H7 (cell line): ENCODE results near the gene STX8. TPM values are rescaled to one million over a fixed set of nuclear protein-coding genes. Genes with fewer than 3 reads are reported as not detected.

ENCODE experiments used
- DNase-seq: peaks from one replicate; pipeline ENCODE4 v3.0.0; 2012
- H3K27me3 ChIP-seq: 2 replicates; pipeline ENCODE4 v1.6.0; 2011; ENCODE audit warnings: mild to moderate bottlenecking, low read length; ENCODE audit not compliant: control insufficient read depth, insufficient read depth
- H3K36me3 ChIP-seq: replicated peaks from 2 replicates; pipeline ENCODE4 v1.5.1; 2011; ENCODE audit warnings: low read length; ENCODE audit not compliant: control insufficient read depth, insufficient read depth
- H3K4me3 ChIP-seq: 2 replicates; pipeline ENCODE4 v1.5.1; 2011; ENCODE audit warnings: low read depth, mild to moderate bottlenecking, control low read depth, low read length, moderate library complexity; ENCODE audit not compliant: insufficient read depth
- total RNA-seq: library from RNA; depleted of rRNA; stranded (reverse); fragments of >200 nt; shearing (Covaris generic); gene quantifications from 2 replicates; pipeline ENCODE4 v1.2.3, GENCODE V29; 2014

Gene STX8
- total RNA-seq, 1 experiment from 2014 or later, result 51.8 TPM

GRCh38 chr17:9294661-9295210 is 280.9 kb downstream of the STX8 start:
- H3K36me3 ChIP-seq, result no peaks in the 10 kb centered on the region
- no peak overlapping the region for H3K4me3 ChIP-seq
- no peak for DNase-seq
- no peaks in the 10 kb centered on the region for H3K27me3 ChIP-seq

- no peaks in the 10 kb centered on the region for H3K27me3 ChIP-seq
- no peak for DNase-seq
- H3K4me3 ChIP-seq, result no peak overlapping the region
Measured at GRCh38 chr17:9292561-9292941, 283.1 kb downstream of the STX8 start.

GRCh38 chr17:9291912-9292560 is 283.6 kb downstream of the STX8 start:
- H3K27me3 ChIP-seq, result no peaks in the 10 kb centered on the region
- peak; percentile 82 for DNase-seq
- H3K36me3 ChIP-seq, result no peaks in the 10 kb centered on the region
- no peak overlapping the region for H3K4me3 ChIP-seq

More at GRCh38 chr17:9292561-9292941, 283.1 kb downstream of the STX8 start:
- no peaks in the 10 kb centered on the region for H3K36me3 ChIP-seq

- DNase-seq, result no peak
- Histone ChIP-seq H3K27me3 (no peaks in the 10 kb centered on the region), H3K4me3 (no peak overlapping the region), H3K36me3 (no peaks in the 10 kb centered on the region)
Measured at GRCh38 chr17:9290226-9290613, 285.4 kb downstream of the STX8 start.

- Histone ChIP-seq H3K36me3 (no peaks in the 10 kb centered on the region), H3K27me3 (no peaks in the 10 kb centered on the region), H3K4me3 (no peak overlapping the region)
- no peak for DNase-seq
Measured at GRCh38 chr17:9287306-9287705, 288.3 kb downstream of the STX8 start.

GRCh38 chr17:9286434-9286833 is 289.2 kb downstream of the STX8 start:
- H3K4me3 ChIP-seq, result no peak overlapping the region
- H3K36me3 ChIP-seq, result no peaks in the 10 kb centered on the region
- no peaks in the 10 kb centered on the region for H3K27me3 ChIP-seq
- no peak for DNase-seq

GRCh38 chr17:9285602-9286427 is 289.8 kb downstream of the STX8 start:
- no peaks in the 10 kb centered on the region for H3K27me3 ChIP-seq
- H3K4me3 ChIP-seq, result no peak overlapping the region
- DNase-seq, result no peak
- no peaks in the 10 kb centered on the region for H3K36me3 ChIP-seq

GRCh38 chr17:9284884-9285283 is 290.7 kb downstream of the STX8 start:
- H3K36me3 ChIP-seq, result no peaks in the 10 kb centered on the region
- no peak overlapping the region for H3K4me3 ChIP-seq
- no peaks in the 10 kb centered on the region for H3K27me3 ChIP-seq
- DNase-seq, result no peak

GRCh38 chr17:9283909-9284308 is 291.7 kb downstream of the STX8 start:
- Histone ChIP-seq H3K4me3 (no peak overlapping the region), H3K27me3 (no peaks in the 10 kb centered on the region), H3K36me3 (no peaks in the 10 kb centered on the region)
- DNase-seq, result no peak

GRCh38 chr17:9279893-9280292 is 295.7 kb downstream of the STX8 start:
- DNase-seq, result no peak
- H3K4me3 ChIP-seq, result no peak overlapping the region

GRCh38 chr17:9274973-9275372 is 300.6 kb downstream of the STX8 start:
- no peak for DNase-seq
- Histone ChIP-seq H3K27me3 (no peaks in the 10 kb centered on the region), H3K4me3 (no peak overlapping the region), H3K36me3 (no peaks in the 10 kb centered on the region)

More at GRCh38 chr17:9279893-9280292, 295.7 kb downstream of the STX8 start:
- no peaks in the 10 kb centered on the region for H3K36me3 ChIP-seq
- no peaks in the 10 kb centered on the region for H3K27me3 ChIP-seq

GRCh38 chr17:9273428-9274391 is 301.9 kb downstream of the STX8 start:
- DNase-seq, result no peak
- Histone ChIP-seq H3K27me3 (no peaks in the 10 kb centered on the region), H3K36me3 (no peaks in the 10 kb centered on the region), H3K4me3 (no peak overlapping the region)

- H3K36me3 ChIP-seq, result no peaks in the 10 kb centered on the region
- no peak for DNase-seq
- no peak overlapping the region for H3K4me3 ChIP-seq
- H3K27me3 ChIP-seq, result no peaks in the 10 kb centered on the region
Measured at GRCh38 chr17:9272501-9273200, 303.0 kb downstream of the STX8 start.

GRCh38 chr17:9271989-9272388 is 303.6 kb downstream of the STX8 start:
- no peak for DNase-seq
- H3K27me3 ChIP-seq, result no peaks in the 10 kb centered on the region
- H3K4me3 ChIP-seq, result no peak overlapping the region
- H3K36me3 ChIP-seq, result no peaks in the 10 kb centered on the region
